Measurements from ENCODE around the gene XPO4.
"Not testable (repeated sequence)": the region's sequence is repeated elsewhere in the genome, so short reads cannot be mapped to it uniquely, and the experiment has no call there.

XPO4 gene

GRCh38 chr13:20882206-20882605 lies 20.3 kb downstream of the XPO4 start:
- Histone ChIP-seq H3K27me3 (ENCODE audit: insufficient read depth, low read length) (no peaks in the 10 kb centered on the region), H3K9ac (ENCODE audit: low read depth, low read length) (no peak overlapping the region), H3K36me3 (ENCODE audit: insufficient read depth, low read depth, low read length) (no peaks in the 10 kb centered on the region), H3K9me3 (ENCODE audit: insufficient read depth, low read depth, low read length) (no peaks in the 10 kb centered on the region), H3K27ac (ENCODE audit: low read length) (no peak overlapping the region), H3K4me3 (ENCODE audit: low read length) (peak overlapping the region; percentile 39; the same call in 1 of the 2 replicates), H3K4me1 (ENCODE audit: insufficient read depth, low read length) (peaks cover 19% of the 10 kb centered on the region)

- H3K4me3 ChIP-seq (ENCODE audit: low read length) = no peak overlapping the region
- H3K4me1 ChIP-seq (ENCODE audit: insufficient read depth, low read length) = peaks cover 26% of the 10 kb centered on the region
- H3K27ac ChIP-seq (ENCODE audit: low read length) = no peak overlapping the region
- no peaks in the 10 kb centered on the region for H3K9me3 ChIP-seq (ENCODE audit: insufficient read depth, low read depth, low read length)
- no peaks in the 10 kb centered on the region for H3K36me3 ChIP-seq (ENCODE audit: insufficient read depth, low read depth, low read length)
- no peak overlapping the region for H3K9ac ChIP-seq (ENCODE audit: low read depth, low read length)
- no peaks in the 10 kb centered on the region for H3K27me3 ChIP-seq (ENCODE audit: insufficient read depth, low read length)
Observed at GRCh38 chr13:20877902-20878301, 24.6 kb downstream of the XPO4 start.

- H3K4me1 ChIP-seq (ENCODE audit: insufficient read depth, low read length) = peaks cover 25% of the 10 kb centered on the region; the same call in 1 of the 2 replicates
- not testable (repeated sequence) for H3K4me3 ChIP-seq (ENCODE audit: low read length); H3K9ac ChIP-seq (ENCODE audit: low read depth, low read length); H3K36me3 ChIP-seq (ENCODE audit: insufficient read depth, low read depth, low read length); H3K27me3 ChIP-seq (ENCODE audit: insufficient read depth, low read length); H3K9me3 ChIP-seq (ENCODE audit: insufficient read depth, low read depth, low read length); H3K27ac ChIP-seq (ENCODE audit: low read length)
Observed at GRCh38 chr13:20876802-20877201, 25.7 kb downstream of the XPO4 start.

GRCh38 chr13:20874439-20874838 lies 28.1 kb downstream of the XPO4 start:
- not testable (repeated sequence) for H3K9me3 ChIP-seq (ENCODE audit: insufficient read depth, low read depth, low read length); H3K27ac ChIP-seq (ENCODE audit: low read length); H3K36me3 ChIP-seq (ENCODE audit: insufficient read depth, low read depth, low read length)

GRCh38 chr13:20873348-20873747 lies 29.2 kb downstream of the XPO4 start:
- Histone ChIP-seq H3K27me3 (ENCODE audit: insufficient read depth, low read length) (no peaks in the 10 kb centered on the region), H3K4me3 (ENCODE audit: low read length) (no peak overlapping the region), H3K9ac (ENCODE audit: low read depth, low read length) (no peak overlapping the region), H3K27ac (ENCODE audit: low read length) (no peak overlapping the region), H3K4me1 (ENCODE audit: insufficient read depth, low read length) (peaks cover 17% of the 10 kb centered on the region; the same call in 1 of the 2 replicates), H3K9me3 (ENCODE audit: insufficient read depth, low read depth, low read length) (no peaks in the 10 kb centered on the region), H3K36me3 (ENCODE audit: insufficient read depth, low read depth, low read length) (no peaks in the 10 kb centered on the region)

More at GRCh38 chr13:20874439-20874838, 28.1 kb downstream of the XPO4 start:
- not testable (repeated sequence) for H3K9ac ChIP-seq (ENCODE audit: low read depth, low read length); H3K4me3 ChIP-seq (ENCODE audit: low read length); H3K27me3 ChIP-seq (ENCODE audit: insufficient read depth, low read length)
- peaks cover 23% of the 10 kb centered on the region; the same call in 1 of the 2 replicates for H3K4me1 ChIP-seq (ENCODE audit: insufficient read depth, low read length)

- Histone ChIP-seq H3K9ac (ENCODE audit: low read depth, low read length) (no peak overlapping the region), H3K9me3 (ENCODE audit: insufficient read depth, low read depth, low read length) (no peaks in the 10 kb centered on the region), H3K36me3 (ENCODE audit: insufficient read depth, low read depth, low read length) (peaks cover 14% of the 10 kb centered on the region), H3K27ac (ENCODE audit: low read length) (no peak overlapping the region), H3K4me3 (ENCODE audit: low read length) (no peak overlapping the region), H3K27me3 (ENCODE audit: insufficient read depth, low read length) (no peaks in the 10 kb centered on the region), H3K4me1 (ENCODE audit: insufficient read depth, low read length) (peaks cover 17% of the 10 kb centered on the region; the same call in 1 of the 2 replicates)
Observed at GRCh38 chr13:20870829-20871228, 31.7 kb downstream of the XPO4 start.

- Histone ChIP-seq H3K27ac (ENCODE audit: low read length) (no peak overlapping the region), H3K4me1 (ENCODE audit: insufficient read depth, low read length) (peaks cover 17% of the 10 kb centered on the region; the same call in 1 of the 2 replicates), H3K9me3 (ENCODE audit: insufficient read depth, low read depth, low read length) (no peaks in the 10 kb centered on the region), H3K9ac (ENCODE audit: low read depth, low read length) (no peak overlapping the region), H3K4me3 (ENCODE audit: low read length) (no peak overlapping the region), H3K36me3 (ENCODE audit: insufficient read depth, low read depth, low read length) (peaks cover 14% of the 10 kb centered on the region), H3K27me3 (ENCODE audit: insufficient read depth, low read length) (no peaks in the 10 kb centered on the region)
Observed at GRCh38 chr13:20869540-20869939, 33.0 kb downstream of the XPO4 start.

GRCh38 chr13:20867408-20867807 lies 35.1 kb downstream of the XPO4 start:
- Histone ChIP-seq H3K9ac (ENCODE audit: low read depth, low read length) (no peak overlapping the region), H3K4me3 (ENCODE audit: low read length) (no peak overlapping the region), H3K4me1 (ENCODE audit: insufficient read depth, low read length) (no peaks in the 10 kb centered on the region; the same call in 1 of the 2 replicates), H3K27ac (ENCODE audit: low read length) (no peak overlapping the region), H3K27me3 (ENCODE audit: insufficient read depth, low read length) (no peaks in the 10 kb centered on the region), H3K9me3 (ENCODE audit: insufficient read depth, low read depth, low read length) (no peaks in the 10 kb centered on the region), H3K36me3 (ENCODE audit: insufficient read depth, low read depth, low read length) (peaks cover 23% of the 10 kb centered on the region)

GRCh38 chr13:20861666-20862065 lies 40.9 kb downstream of the XPO4 start:
- not testable (repeated sequence) for H3K9ac ChIP-seq (ENCODE audit: low read depth, low read length); H3K27me3 ChIP-seq (ENCODE audit: insufficient read depth, low read length); H3K27ac ChIP-seq (ENCODE audit: low read length); H3K9me3 ChIP-seq (ENCODE audit: insufficient read depth, low read depth, low read length); H3K4me1 ChIP-seq (ENCODE audit: insufficient read depth, low read length); H3K4me3 ChIP-seq (ENCODE audit: low read length)
- H3K36me3 ChIP-seq (ENCODE audit: insufficient read depth, low read depth, low read length) = peaks cover 49% of the 10 kb centered on the region

GRCh38 chr13:20860844-20861243 lies 41.7 kb downstream of the XPO4 start:
- no peak overlapping the region for H3K27ac ChIP-seq (ENCODE audit: low read length)
- peaks cover 55% of the 10 kb centered on the region for H3K36me3 ChIP-seq (ENCODE audit: insufficient read depth, low read depth, low read length)
- H3K9ac ChIP-seq (ENCODE audit: low read depth, low read length) = no peak overlapping the region

GRCh38 chr13:20856650-20857049 lies 45.9 kb downstream of the XPO4 start:
- H3K27me3 ChIP-seq (ENCODE audit: insufficient read depth, low read length) = no peaks in the 10 kb centered on the region
- H3K4me1 ChIP-seq (ENCODE audit: insufficient read depth, low read length) = no peaks in the 10 kb centered on the region
- H3K4me3 ChIP-seq (ENCODE audit: low read length) = no peak overlapping the region
- H3K9ac ChIP-seq (ENCODE audit: low read depth, low read length) = no peak overlapping the region
- H3K27ac ChIP-seq (ENCODE audit: low read length) = no peak overlapping the region
- no peaks in the 10 kb centered on the region for H3K9me3 ChIP-seq (ENCODE audit: insufficient read depth, low read depth, low read length)
- H3K36me3 ChIP-seq (ENCODE audit: insufficient read depth, low read depth, low read length) = peaks cover 49% of the 10 kb centered on the region; the same call in 1 of the 2 replicates

More at GRCh38 chr13:20860844-20861243, 41.7 kb downstream of the XPO4 start:
- no peaks in the 10 kb centered on the region for H3K9me3 ChIP-seq (ENCODE audit: insufficient read depth, low read depth, low read length)
- no peaks in the 10 kb centered on the region for H3K27me3 ChIP-seq (ENCODE audit: insufficient read depth, low read length)
- H3K4me1 ChIP-seq (ENCODE audit: insufficient read depth, low read length) = no peaks in the 10 kb centered on the region
- no peak overlapping the region for H3K4me3 ChIP-seq (ENCODE audit: low read length)

- Histone ChIP-seq H3K9ac (ENCODE audit: low read depth, low read length) (no peak overlapping the region), H3K4me1 (ENCODE audit: insufficient read depth, low read length) (0 out of 2 replicates have a peak, but pooled peaks cover 3% of the 10 kb centered on the region), H3K36me3 (ENCODE audit: insufficient read depth, low read depth, low read length) (peaks cover 22% of the 10 kb centered on the region; the same call in 1 of the 2 replicates)
Observed at GRCh38 chr13:20851844-20852402, 50.6 kb downstream of the XPO4 start.

More at GRCh38 chr13:20851844-20852402, 50.6 kb downstream of the XPO4 start:
- Histone ChIP-seq H3K27ac (ENCODE audit: low read length) (no peak overlapping the region), H3K9me3 (ENCODE audit: insufficient read depth, low read depth, low read length) (no peaks in the 10 kb centered on the region), H3K27me3 (ENCODE audit: insufficient read depth, low read length) (no peaks in the 10 kb centered on the region), H3K4me3 (ENCODE audit: low read length) (no peak overlapping the region)
